B cell (primary cell): ENCODE data around the gene SPATA24. TPM values are rescaled to one million over a fixed set of nuclear protein-coding genes. Genes with fewer than 3 reads are reported as not detected.

Experiments used
- ATAC-seq: fragments of 200-7000 bp; cut with Tn5 transposase; one replicate; pipeline ENCODE4 v1.10.0; 2021; ENCODE audit warnings: low read depth, mild to moderate bottlenecking, moderate number of reproducible peaks, moderate library complexity
- CTCF ChIA-PET: fragments of 350-600 bp; sonication (Branson Sonifier 250); formaldehyde crosslinking; loops from one replicate; lab custom pipeline; 2021; ENCODE audit warnings: antibody characterized with exemption, inconsistent platforms; lab: Charles Lee
- POLR2A ChIA-PET: fragments of 350-600 bp; sonication (Branson Sonifier 250); formaldehyde crosslinking; loops from one replicate; lab custom pipeline; 2021; ENCODE audit warnings: antibody characterized with exemption; lab: Charles Lee
- DNase-seq: peaks from one replicate; pipeline ENCODE4 v3.0.0; 2013
- H2AFZ ChIP-seq: 2 replicates; pipeline ENCODE4 v1.6.1; 2012; ENCODE audit warnings: mild to moderate bottlenecking, low read depth, low read length; ENCODE audit not compliant: insufficient read depth, poor library complexity, severe bottlenecking
- H3K27ac ChIP-seq, 2 donors: 1 replicate in 1 of 2; 2 replicates in 1 of 2; pipeline ENCODE4 v1.5.1; 2012 to 2013; ENCODE audit warnings: low read length in 2 of 2, mild to moderate bottlenecking in 2 of 2, moderate library complexity in 1 of 2
- H3K27me3 ChIP-seq, 4 experiments: fragments of 200-600 bp in 1 of 4; sonication (generic) in 1 of 4; replicated peaks in 1 of 4; 1 replicate in 2 of 4; 2 replicates in 2 of 4; pipeline versions ENCODE4 v1.6.1 to v1.7.0; 2013 to 2016; ENCODE audit warnings: low read length in 3 of 4, mild to moderate bottlenecking in 2 of 4, mixed read lengths in 1 of 4, moderate library complexity in 1 of 4; ENCODE audit not compliant: insufficient read depth in 4 of 4, control insufficient read depth in 3 of 4; ENCODE audit errors: control extremely low read depth in 1 of 4
- H3K36me3 ChIP-seq, 2 experiments: replicated peaks in 1 of 2; 1 replicate in 1 of 2; 2 replicates in 1 of 2; pipeline versions ENCODE4 v1.6.1 to v1.7.1; 2013; ENCODE audit warnings: low read length in 1 of 2; ENCODE audit not compliant: insufficient read depth in 2 of 2, control insufficient read depth in 1 of 2; ENCODE audit errors: control extremely low read depth in 1 of 2, extremely low read depth in 1 of 2
- H3K4me1 ChIP-seq, 2 donors: fragments of 200-600 bp in 1 of 2; sonication (generic) in 1 of 2; 1 replicate in 1 of 2; 2 replicates in 1 of 2; pipeline versions ENCODE4 v1.5.1 to v1.6.1; 2013 to 2017; ENCODE audit warnings: low read length in 2 of 2; ENCODE audit not compliant: control insufficient read depth in 2 of 2, insufficient read depth in 2 of 2
- H3K4me2 ChIP-seq: replicated peaks from 2 replicates; pipeline ENCODE3; 2012; ENCODE audit warnings: mild to moderate bottlenecking, low read depth, low read length; ENCODE audit not compliant: poor library complexity, severe bottlenecking
- H3K4me3 ChIP-seq, 5 experiments: fragments of 200-600 bp in 1 of 5; sonication (generic) in 1 of 5; 1 replicate in 3 of 5; 2 replicates in 2 of 5; pipeline versions ENCODE4 v1.5.1 to v1.7.0; 2011 to 2016; ENCODE audit warnings: low read length in 4 of 5, mild to moderate bottlenecking in 4 of 5, low read depth in 2 of 5, control low read depth in 1 of 5, moderate library complexity in 1 of 5; ENCODE audit not compliant: insufficient read depth in 1 of 5; ENCODE audit errors: control extremely low read depth in 1 of 5, extremely low read depth in 1 of 5
- H3K79me2 ChIP-seq: fragments of 200-600 bp; sonication (generic); one replicate; pipeline ENCODE4 v1.6.0; 2016; ENCODE audit warnings: low read length; ENCODE audit not compliant: control insufficient read depth, insufficient read depth
- H3K9ac ChIP-seq: fragments of 200-600 bp; sonication (generic); 2 replicates; pipeline ENCODE4 v1.6.1; 2017; ENCODE audit warnings: mild to moderate bottlenecking, low read length, moderate library complexity
- H3K9me3 ChIP-seq, 3 donors: one replicate each; pipeline versions ENCODE4 v1.6.1 to v1.7.1; 2013; ENCODE audit warnings: low read length in 2 of 3; ENCODE audit not compliant: control insufficient read depth in 2 of 3, insufficient read depth in 1 of 3; ENCODE audit errors: control extremely low read depth in 1 of 3
- H4K20me1 ChIP-seq: 2 replicates; pipeline ENCODE4 v1.6.0; 2012; ENCODE audit warnings: mild to moderate bottlenecking, low read length; ENCODE audit not compliant: insufficient read depth, control insufficient read depth, poor library complexity, severe bottlenecking
- H3K27ac Mint-ChIP-seq: one replicate; pipeline ENCODE4 v1.8.0; 2021; ENCODE audit warnings: mixed read lengths
- H3K27me3 Mint-ChIP-seq: one replicate; pipeline ENCODE4 v1.8.0; 2021; ENCODE audit warnings: mixed read lengths
- H3K4me1 Mint-ChIP-seq: one replicate; pipeline ENCODE4 v1.8.0; 2021; ENCODE audit warnings: mixed read lengths
- H3K4me3 Mint-ChIP-seq: one replicate; pipeline ENCODE4 v1.8.0; 2021; ENCODE audit warnings: mixed read lengths
- H3K9me3 Mint-ChIP-seq: one replicate; pipeline ENCODE4 v1.8.0; 2022; ENCODE audit warnings: mixed read lengths; ENCODE audit not compliant: insufficient read depth
- CTCF ChIP-seq: fragments of 200-600 bp; IDR thresholded peaks from one replicate; pipeline ENCODE4 v1.8.0; 2022; ENCODE audit warnings: antibody characterized with exemption, mild to moderate bottlenecking
- EZH2 ChIP-seq: IDR thresholded peaks from 2 replicates; pipeline ENCODE4 v1.6.1; 2012; ENCODE audit warnings: borderline replicate concordance, low read depth, mild to moderate bottlenecking, moderate library complexity, low read length; ENCODE audit not compliant: insufficient read depth, poor library complexity, severe bottlenecking
- WGBS: methylation state at CpG from one replicate; pipeline ENCODE4 v1.1.5; 2013; ENCODE audit warnings: missing lambda C conversion rate; ENCODE audit not compliant: insufficient coverage; 5-methylcytosine and 5-hydroxymethylcytosine counted together
- intact Hi-C: fragments of 100-400 bp; cut with micrococcal nuclease; formaldehyde crosslinking; loops from one replicate; pipeline ENCODE4 v1.10.0; 2022
- polyA plus RNA-seq: library from polyadenylated mRNA; depleted of rRNA; stranded (reverse); fragments of >200 nt; gene quantifications from 2 replicates; pipeline ENCODE4 v1.2.3, GENCODE V29; 2012
- total RNA-seq, 2 donors: library from RNA; stranded (reverse); fragments of 120-200 nt in 1 of 2; gene quantifications; 1 replicate in 1 of 2; 2 replicates in 1 of 2; pipeline versions ENCODE4 v1.2.3 to v1.2.4, GENCODE V29; 2013 to 2022

The SPATA24 gene
- total and polyA plus RNA-seq, 2 donors (not counting 1 experiment from before 2014, with no cell fraction given) = 2.0 to 6.4 TPM

- CTCF ChIA-PET = no interaction called here
- ATAC-seq = no peak
- peaks cover 72% of the 10 kb centered on the region for H3K4me1 Mint-ChIP-seq
- Histone ChIP-seq H3K4me1 (peaks cover 51 to 73% of the 10 kb centered on the region in 2 donors), H3K27ac (peak overlapping the region; percentile 62 to 76), H3K9me3 (no peaks in the 10 kb centered on the region), H3K36me3 (no peaks in the 10 kb centered on the region), H3K9ac (peak overlapping the region; percentile 42), H4K20me1 (no peaks in the 10 kb centered on the region), H3K4me3 (peak overlapping the region in 4 of 5 experiments; percentile 20 to 42 (median 34)), H2AFZ (peak overlapping the region; percentile 55), H3K4me2 (peak overlapping the region; percentile 76), H3K79me2 (peaks cover 36% of the 10 kb centered on the region), H3K27me3 (no peaks in the 10 kb centered on the region)
- 0% methylated on average over 4 of the region's 9 CpGs for WGBS
- no peak for TF ChIP-seq EZH2
- TF ChIP-seq CTCF = no peak
- no peak for DNase-seq
- H3K9me3 Mint-ChIP-seq = no peaks in the 10 kb centered on the region
- H3K4me3 Mint-ChIP-seq = peak overlapping the region; percentile 73
- no peaks in the 10 kb centered on the region for H3K27me3 Mint-ChIP-seq
- POLR2A ChIA-PET = interaction anchor here (2.5 kb wide), 1 partner anchor 43 kb away, joined by 5 read pairs; the partner anchor contains the start of gene PAIP2
- H3K27ac Mint-ChIP-seq = peak overlapping the region; percentile 99
- intact Hi-C loops = no loop called here
These were observed 19.3 kb downstream of the SPATA24 start for GRCh38 chr5:139384591-139385051.

GRCh38 chr5:139383993-139384590, 19.8 kb downstream of the SPATA24 start:
- 87% methylated on average over 7 of the region's 7 CpGs for WGBS

More at GRCh38 chr5:139383993-139384590, 19.8 kb downstream of the SPATA24 start:
- H3K4me3 Mint-ChIP-seq = peak overlapping the region; percentile 73
- no peaks in the 10 kb centered on the region for H4K20me1 ChIP-seq
- peak overlapping the region; percentile 42 for H3K9ac ChIP-seq
- DNase-seq (peak; percentile 8), ATAC-seq (no peak)
- no peaks in the 10 kb centered on the region for H3K9me3 ChIP-seq
- ChIA-PET CTCF (interaction anchor here (0.6 kb wide), 1 partner anchor 118 kb away, joined by 3 read pairs; no protein-coding TSS in a partner anchor), POLR2A (interaction anchor here (2.5 kb wide), 1 partner anchor 42 kb away, joined by 5 read pairs; the partner anchor contains the start of gene PAIP2)
- peaks cover 36% of the 10 kb centered on the region for H3K79me2 ChIP-seq
- intact Hi-C loops = no loop called here
- H3K27me3 Mint-ChIP-seq = no peaks in the 10 kb centered on the region
- H3K4me3 ChIP-seq = peak overlapping the region in 1 of 5 experiments; percentile 38
- H3K4me2 ChIP-seq = peak overlapping the region; percentile 76
- H3K36me3 ChIP-seq = no peaks in the 10 kb centered on the region
- H3K27me3 ChIP-seq = no peaks in the 10 kb centered on the region
- H2AFZ ChIP-seq = no peak overlapping the region
- peaks cover 46 to 68% of the 10 kb centered on the region in 2 donors for H3K4me1 ChIP-seq
- peak overlapping the region; percentile 62 to 76 for H3K27ac ChIP-seq
- no peaks in the 10 kb centered on the region for H3K9me3 Mint-ChIP-seq
- H3K27ac Mint-ChIP-seq = peak overlapping the region; percentile 99
- H3K4me1 Mint-ChIP-seq = peaks cover 67% of the 10 kb centered on the region
- TF ChIP-seq EZH2 = no peak
- TF ChIP-seq CTCF = no peak
